Non-pigmented ciliary epithelial cell (primary cell): ENCODE measurements around the gene APLP1.
A peak's percentile ranks its signal among the peaks of the same experiment; 100 is the strongest.
"Not testable (repeated sequence)": the region's sequence is repeated elsewhere in the genome, so short reads cannot be mapped to it uniquely, and the experiment has no call there.

Experiments used
- DNase-seq: peaks from one replicate; pipeline ENCODE4 v3.0.0-alpha.2; 2010; ENCODE audit warnings: low read depth

The APLP1 gene

DNA sequence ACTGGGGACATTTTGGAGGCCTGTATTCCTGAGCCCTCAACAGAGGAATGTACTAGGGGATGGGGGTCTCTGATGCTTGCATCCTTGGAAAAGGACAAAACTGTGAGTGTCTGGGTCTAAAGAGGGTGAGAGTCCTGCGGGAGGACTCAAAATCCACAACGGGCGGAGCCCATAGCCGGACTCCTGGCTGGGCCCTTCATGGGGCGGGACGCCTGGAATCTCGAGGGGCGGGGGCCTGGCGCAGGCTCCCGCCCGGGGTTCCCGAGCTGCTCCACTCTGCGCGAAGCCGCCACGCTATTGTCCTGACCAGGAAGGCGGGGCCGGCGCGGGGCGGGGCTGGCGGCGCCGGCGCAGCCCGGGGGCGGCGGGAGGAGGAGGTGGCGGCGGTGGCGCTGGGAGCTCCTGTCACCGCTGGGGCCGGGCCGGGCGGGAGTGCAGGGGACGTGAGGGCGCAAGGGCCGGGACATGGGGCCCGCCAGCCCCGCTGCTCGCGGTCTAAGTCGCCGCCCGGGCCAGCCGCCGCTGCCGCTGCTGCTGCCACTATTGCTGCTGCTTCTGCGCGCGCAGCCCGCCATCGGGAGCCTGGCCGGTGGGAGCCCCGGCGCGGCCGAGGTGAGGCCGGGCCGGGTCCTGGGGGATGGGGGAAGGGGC, at the start of gene APLP1:
TSS of gene APLP1 (plus strand) at position 403 of the 651 bp plus-strand sequence. CDS start at position 466, 63 bp downstream.
- no peak for DNase-seq

- no peak for DNase-seq
These were observed 45.8 kb upstream of the APLP1 start for GRCh38 chr19:35822579-35822978.

DNA sequence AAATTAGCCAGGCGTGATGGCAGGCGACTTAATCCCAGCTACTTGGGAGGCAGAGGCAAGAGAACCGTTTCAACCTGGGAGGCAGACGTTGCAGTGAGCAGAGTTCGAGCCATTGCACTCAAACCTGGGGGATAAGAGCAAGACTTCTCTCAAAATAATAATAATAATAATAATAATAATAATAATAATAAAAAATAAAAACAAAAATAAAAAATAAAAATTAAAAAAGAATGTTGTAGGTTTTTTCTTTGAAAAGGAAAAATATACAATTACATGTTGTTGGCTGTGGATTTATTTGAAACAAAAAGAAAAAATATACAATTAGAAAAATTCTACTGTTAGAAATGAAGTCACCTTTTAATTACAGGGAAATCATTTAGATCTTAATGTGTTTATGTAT, 44.2 kb upstream of the APLP1 start:
- DNase-seq, result no peak

GRCh38 chr19:35828692-35829301, 39.6 kb upstream of the APLP1 start:
- peak; percentile 19 for DNase-seq

DNA sequence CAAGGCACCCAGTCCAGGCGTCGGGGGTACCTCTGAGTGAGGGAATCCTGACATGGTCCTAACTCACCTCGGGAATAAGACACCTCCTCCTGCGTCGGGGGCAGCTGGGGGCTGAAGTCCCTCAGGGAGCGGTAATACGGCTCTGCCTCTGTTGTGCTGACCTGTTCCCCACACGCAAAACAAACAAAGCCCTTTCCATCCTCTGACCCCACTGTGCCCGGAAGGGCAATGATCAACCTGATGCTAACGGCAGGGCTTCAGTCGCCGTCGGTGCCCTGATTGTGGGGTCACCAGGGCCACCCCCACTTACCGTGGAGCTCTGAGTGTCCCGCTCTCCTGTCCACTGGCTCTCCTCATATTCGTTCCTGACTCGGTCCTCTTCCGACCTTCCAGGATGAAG, 37.4 kb upstream of the APLP1 start:
- DNase-seq, result no peak

DNA sequence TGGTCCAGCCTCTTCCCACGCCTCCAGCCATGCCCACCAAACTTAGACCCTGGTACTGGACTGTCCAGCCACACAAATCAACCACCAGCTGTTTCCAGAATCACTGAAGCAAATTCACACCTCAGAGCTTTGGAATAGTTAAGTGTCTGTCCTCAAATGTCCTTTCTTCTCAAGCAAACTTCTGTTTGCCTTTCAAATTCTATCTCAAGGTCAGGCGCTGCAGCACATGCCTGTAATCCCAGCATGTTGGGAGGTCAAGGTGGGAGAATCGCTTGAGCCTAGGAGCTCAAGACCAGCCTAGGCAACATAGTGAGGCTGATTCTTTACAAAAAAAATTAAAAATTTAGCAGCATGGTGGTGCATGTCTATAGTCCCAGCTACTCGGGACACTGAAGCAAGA, 36.3 kb upstream of the APLP1 start:
- DNase-seq, result no peak

- no peak for DNase-seq
These were observed 34.4 kb upstream of the APLP1 start for GRCh38 chr19:35833972-35834371.

DNA sequence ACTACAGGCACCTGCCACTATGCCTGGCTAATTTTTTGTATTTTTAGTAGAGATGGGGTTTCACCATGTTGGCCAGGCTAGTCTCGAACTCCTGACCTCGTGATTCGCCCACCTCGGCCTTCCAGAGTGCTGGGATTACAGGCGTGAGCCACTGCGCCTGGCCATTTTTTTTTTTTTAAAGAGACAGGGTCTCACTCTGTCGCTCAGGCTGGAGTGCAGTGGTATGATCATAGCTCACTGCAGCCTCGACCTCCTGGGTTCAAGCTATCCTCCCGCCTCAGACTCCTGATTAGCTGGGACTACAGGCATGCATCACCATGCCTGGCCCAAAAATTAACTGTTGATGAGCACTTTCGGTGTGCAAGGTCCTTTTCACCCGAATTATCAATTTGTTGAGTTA, 32.3 kb upstream of the APLP1 start:
- DNase-seq, result not testable (repeated sequence)

GRCh38 chr19:35841961-35842595, 26.3 kb upstream of the APLP1 start:
- DNase-seq, result no peak

DNA sequence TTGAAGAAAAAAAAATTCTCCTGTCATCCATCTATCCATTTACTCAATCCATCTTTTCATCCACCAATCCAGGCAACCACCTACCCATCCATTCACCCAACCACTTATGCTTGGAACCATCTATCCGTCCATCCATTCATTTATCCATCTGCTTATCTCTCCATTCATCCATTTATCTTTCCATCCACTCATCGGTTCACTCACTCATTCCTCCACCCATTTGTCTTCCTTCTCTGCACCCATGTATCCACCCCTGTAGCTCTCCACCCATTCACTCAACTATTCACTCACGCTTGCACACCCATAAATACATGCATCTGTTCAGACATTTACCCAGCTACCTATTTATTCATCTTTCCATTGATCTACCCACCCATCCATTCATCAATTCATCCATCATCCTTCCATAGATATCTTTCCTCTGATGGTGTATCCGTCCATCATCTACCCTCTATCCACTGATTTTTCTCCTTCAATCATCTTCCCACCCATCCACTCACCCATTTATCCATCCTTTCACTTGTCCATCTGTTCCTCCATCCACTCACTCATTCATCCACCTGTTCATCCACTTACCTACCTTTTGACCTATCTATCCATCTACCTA, 25.6 kb upstream of the APLP1 start:
- no peak for DNase-seq

DNA sequence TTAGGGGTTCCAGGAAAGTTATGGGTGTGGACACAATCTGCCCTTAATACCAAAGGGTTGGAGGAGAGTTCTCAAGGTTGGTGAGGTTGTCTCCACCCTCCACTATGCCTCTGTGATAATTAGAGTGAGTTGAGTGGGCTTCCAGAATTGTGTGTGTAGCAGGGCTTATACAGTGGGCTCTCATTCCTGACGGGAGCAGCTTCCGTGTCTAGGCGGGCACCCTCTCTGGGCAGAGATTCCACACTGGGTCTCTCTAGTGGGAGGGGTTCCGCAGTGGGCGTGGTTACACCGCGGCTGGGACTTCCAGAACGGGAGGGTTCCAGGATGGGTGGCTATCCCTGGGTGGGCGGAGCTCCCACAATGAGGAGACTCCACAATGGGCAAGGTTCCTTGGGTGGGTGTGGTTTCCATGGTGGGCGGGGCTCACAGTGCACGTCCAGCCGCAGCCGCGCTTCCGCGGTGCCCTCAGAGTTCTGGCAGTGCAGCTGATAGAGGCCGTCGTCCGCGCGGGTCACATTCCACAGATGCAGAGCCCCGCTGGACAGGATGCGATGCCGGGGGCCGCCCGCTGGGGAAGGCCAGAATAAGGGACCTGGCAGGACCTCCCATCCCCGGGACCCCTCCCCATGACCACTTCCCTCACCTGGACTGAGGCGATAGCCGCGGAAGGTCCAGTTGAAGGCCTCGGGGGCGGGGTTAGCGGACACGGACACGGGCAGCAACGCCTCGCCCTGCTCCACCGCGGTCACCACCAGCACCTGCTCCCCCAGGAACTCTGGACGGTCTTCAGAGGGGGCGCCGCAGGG, 24.5 kb upstream of the APLP1 start:
- DNase-seq, result no peak

DNA sequence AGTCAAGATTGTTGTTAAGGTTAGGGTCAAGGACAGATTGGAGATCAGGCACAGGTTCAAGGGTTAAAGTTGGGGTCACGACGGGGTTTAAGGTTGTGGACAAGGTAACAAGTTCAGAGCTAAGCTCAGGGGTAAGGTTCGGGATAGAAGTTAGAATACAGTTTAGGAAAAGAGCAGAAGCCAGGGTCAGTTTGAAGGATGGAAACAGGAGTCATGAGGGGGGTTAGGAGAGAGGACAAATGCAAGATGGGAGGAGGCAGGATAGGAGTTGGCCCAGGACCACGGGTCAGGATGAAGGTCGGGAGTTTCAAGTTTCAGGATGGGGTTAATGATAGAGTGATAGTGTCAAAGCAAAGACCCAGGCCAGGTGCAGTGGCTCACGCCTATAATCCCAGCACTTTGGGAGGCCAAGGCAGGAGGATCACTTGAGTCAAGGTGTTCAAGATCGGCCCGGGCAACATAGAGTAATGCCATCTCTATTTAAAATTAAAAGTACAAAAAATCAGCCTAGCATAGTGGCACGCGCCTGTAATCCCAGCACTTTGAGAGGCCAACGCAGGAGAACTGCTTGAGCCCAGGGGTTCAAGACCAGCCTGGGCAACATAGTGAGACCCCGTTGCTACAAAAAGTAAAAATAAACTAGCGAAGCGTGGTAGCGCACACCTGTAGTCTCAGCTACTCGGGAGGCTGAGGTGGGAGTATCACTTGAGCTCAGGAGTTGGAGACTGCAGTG, 23.7 kb upstream of the APLP1 start:
- DNase-seq, result no peak

- no peak for DNase-seq
These were observed 22.9 kb upstream of the APLP1 start for GRCh38 chr19:35845215-35846037.

DNA sequence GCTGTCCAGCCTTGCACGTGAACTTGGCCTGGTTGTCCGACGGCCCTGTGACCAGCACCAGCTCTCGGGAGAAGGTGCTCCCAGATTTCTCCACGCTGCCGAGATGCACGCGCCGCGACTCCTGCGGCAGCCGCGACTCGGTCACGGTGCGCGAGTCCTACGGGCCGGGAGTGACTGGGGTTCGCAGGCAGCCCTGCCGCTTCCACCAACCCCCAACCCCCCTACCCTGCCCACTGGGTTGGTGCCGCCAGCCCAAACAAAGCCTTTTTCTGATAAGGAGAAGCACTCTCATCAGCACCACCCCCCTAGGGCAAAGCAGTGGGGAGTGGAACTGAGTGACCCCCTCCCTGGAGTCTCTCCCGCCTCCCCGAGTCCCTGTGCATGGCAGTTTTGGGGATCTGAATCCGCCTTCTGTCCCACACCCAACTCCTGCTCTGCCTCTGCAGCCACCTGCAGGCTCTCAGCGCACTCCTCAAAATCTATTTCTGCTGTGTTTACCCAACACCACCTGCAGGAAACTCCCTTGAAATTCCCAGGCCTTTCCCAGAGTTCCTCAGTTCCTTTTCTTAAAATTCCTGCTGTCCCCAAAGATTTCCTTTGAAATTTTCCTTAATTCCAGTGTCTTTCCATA, 22.2 kb upstream of the APLP1 start:
- DNase-seq, result no peak

DNA sequence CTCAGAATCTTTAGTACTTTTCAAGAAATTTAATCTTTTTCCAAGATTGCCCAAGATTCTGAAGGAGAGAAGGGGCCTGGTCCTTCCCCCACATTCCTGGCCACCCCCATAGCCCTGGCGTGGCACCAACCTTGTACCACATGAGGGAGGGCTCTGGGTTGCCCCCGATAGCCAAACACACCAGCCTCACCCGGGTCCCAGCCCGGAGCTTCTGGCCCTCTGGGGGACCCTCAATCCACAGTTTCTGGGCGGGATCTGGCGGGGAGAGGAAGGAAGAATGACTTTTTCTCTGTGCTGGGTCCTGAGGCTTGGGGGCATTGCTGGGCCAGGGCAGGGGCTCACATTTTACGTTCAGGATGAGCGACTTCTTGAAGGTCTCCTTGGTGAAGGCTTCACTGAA, 20.5 kb upstream of the APLP1 start:
- no peak for DNase-seq

DNA sequence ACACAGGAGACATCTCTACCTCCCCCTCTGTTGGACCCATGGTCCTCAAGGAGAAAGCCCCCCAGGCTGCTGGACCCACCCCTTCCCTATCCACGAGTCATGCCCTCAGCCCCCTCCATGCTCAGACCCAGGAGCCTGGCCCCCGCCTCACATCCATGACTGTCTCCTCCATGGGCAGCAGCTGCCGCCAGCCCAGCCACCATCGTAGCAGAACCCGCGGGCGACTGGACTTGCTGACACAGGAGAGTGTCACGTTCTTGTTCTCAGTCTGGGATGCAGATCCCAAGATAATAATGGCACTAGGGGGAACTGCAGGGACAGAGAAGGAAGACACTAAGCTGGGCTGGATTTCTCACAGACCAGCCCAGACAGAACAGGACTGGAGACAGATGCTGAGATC, 19.9 kb upstream of the APLP1 start:
- no peak for DNase-seq

DNA sequence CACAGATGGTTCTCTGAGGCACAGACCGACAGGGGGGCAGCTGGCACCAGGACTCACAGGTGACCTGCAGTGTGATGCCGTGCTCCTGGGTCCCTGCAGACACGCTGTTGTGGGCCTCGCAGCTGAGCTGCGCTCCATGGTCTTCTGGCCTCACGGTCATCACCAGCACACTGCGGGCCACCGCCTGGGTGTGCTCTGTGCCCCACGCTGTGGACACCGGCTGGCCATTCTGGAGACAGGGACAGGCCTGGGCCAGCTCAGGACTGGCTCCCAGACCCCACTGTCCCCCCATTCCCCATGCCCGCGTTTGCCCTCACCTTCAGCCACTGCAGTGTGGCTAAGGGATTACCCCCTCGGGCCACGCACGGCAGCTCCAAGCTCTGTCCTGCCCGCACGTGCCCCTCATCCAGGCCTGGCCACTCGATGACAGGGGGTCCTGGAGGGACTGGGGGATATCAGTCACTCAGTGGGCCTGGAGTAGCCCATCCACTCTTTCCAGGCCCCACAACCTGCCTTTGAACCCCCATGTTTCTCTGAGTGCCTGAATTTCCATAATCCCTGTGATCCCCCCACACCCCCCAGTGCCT, 19.4 kb upstream of the APLP1 start:
- no peak for DNase-seq

DNA sequence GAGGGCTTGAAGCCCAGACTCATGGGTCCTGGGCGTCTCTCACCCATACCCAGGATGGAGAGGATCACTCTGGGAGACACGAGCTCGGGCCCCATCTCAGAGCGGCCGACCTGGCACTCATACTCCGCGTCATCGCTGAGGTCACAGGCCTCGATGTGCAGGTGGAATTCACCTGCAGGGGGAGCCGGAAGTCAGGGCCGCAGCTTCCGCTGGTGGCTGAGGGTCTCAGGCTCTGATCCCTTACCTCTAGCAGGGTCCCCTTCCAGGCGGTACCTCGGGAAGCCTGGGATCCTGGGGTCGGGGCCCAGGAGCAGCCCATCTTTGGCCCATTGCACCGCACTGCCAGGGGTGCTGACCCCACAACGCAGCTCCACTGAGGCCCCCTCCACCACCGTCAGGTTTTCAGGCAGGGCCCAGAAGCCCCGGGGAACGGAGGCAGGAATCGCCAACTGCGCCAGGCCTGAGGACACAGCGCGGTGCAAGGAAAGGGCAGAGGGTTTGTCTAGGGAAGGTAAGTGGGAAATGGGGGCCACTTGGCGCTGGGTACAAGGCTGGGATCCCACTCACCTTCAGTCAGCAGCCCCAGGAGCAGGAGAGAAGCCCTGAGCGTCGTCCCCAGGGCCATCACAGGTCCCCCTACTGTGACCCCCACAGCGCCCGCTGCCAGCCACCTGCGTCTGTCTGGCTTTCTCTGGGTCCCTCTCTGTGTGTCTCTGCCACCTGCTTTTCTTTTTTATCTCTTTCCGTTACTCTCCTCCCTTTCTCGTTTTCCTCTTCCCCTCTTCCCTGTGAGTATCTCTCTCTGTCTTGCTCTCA, 17.0 kb upstream of the APLP1 start:
- no peak for DNase-seq
